H1 (cell line): ENCODE measurements around the gene PFN3. TPM values are rescaled to one million over a fixed set of nuclear protein-coding genes. Genes with fewer than 3 reads are reported as not detected.

Source experiments
- BACH1 ChIP-seq: IDR thresholded peaks from 2 replicates; pipeline ENCODE4 v1.6.1; 2012; ENCODE audit warnings: low read length, improper control_type of control experiment
- BRCA1 ChIP-seq: IDR thresholded peaks from 2 replicates; pipeline ENCODE4 v1.6.1; 2012; ENCODE audit warnings: low read depth, low read length, improper control_type of control experiment
- CEBPB ChIP-seq: IDR thresholded peaks from 2 replicates; pipeline ENCODE4 v1.6.1; 2012; ENCODE audit warnings: low read depth, low read length
- CHD1 ChIP-seq: IDR thresholded peaks from 2 replicates; pipeline ENCODE4 v1.6.1; 2012; ENCODE audit warnings: low read depth, low read length, improper control_type of control experiment
- CREB1 ChIP-seq: IDR thresholded peaks from 2 replicates; pipeline ENCODE4 v1.6.1; 2012; ENCODE audit warnings: inconsistent platforms
- CTBP2 ChIP-seq: IDR thresholded peaks from 2 replicates; pipeline ENCODE4 v1.7.0; 2011; ENCODE audit warnings: borderline replicate concordance, mild to moderate bottlenecking, moderate library complexity, mixed read lengths, low read length; ENCODE audit not compliant: insufficient read depth, insufficient read length
- FOSL1 ChIP-seq: IDR thresholded peaks from 2 replicates; pipeline ENCODE4 v1.6.1; 2011; ENCODE audit warnings: mild to moderate bottlenecking, low read depth, low read length, moderate library complexity; ENCODE audit not compliant: insufficient read depth
- JUND ChIP-seq: IDR thresholded peaks from 2 replicates; pipeline ENCODE4 v1.6.1; 2011; ENCODE audit warnings: mild to moderate bottlenecking, improper control_type of control experiment, low read length
- KDM1A ChIP-seq: fragments of 200-600, 300-600 bp; sonication (generic); IDR thresholded peaks from 2 replicates; pipeline ENCODE4 v1.7.1; 2016; ENCODE audit warnings: mild to moderate bottlenecking, low read length, borderline replicate concordance
- MAX ChIP-seq: IDR thresholded peaks from 2 replicates; pipeline ENCODE4 v1.6.1; 2012; ENCODE audit warnings: inconsistent platforms
- NRF1 ChIP-seq: IDR thresholded peaks from 2 replicates; pipeline ENCODE4 v1.6.1; 2011; ENCODE audit warnings: mild to moderate bottlenecking, low read depth, low read length, improper control_type of control experiment
- PHF8 ChIP-seq: fragments of 200-600 bp; sonication (generic); conservative IDR thresholded peaks from 2 replicates; pipeline ENCODE4 v1.7.1; 2012; ENCODE audit warnings: low read depth, mild to moderate bottlenecking, inconsistent platforms, low read length, moderate library complexity
- POLR2A ChIP-seq, 2 experiments: IDR thresholded peaks; 1 replicate in 1 of 2; 2 replicates in 1 of 2; pipeline ENCODE4 v1.6.1; 2011; ENCODE audit warnings: low read depth in 2 of 2, low read length in 2 of 2, mild to moderate bottlenecking in 2 of 2; ENCODE audit errors: control extremely low read depth in 1 of 2
- POU5F1 ChIP-seq: IDR thresholded peaks from 2 replicates; pipeline ENCODE4 v1.6.1; 2011; ENCODE audit warnings: low read depth, mild to moderate bottlenecking, low read length, moderate library complexity
- RAD21 ChIP-seq, 2 experiments: IDR thresholded peaks in 1 of 2; conservative IDR thresholded peaks in 1 of 2; 2 replicates each; pipeline ENCODE4 v1.6.1; 2011; ENCODE audit warnings: low read depth in 2 of 2, low read length in 2 of 2, improper control_type of control experiment in 1 of 2, inconsistent platforms in 1 of 2, mild to moderate bottlenecking in 1 of 2, moderate library complexity in 1 of 2
- RNF2 ChIP-seq: fragments of 200-900, 300-1000 bp; sonication (generic); IDR thresholded peaks from 2 replicates; pipeline ENCODE4 v1.7.1; 2016; ENCODE audit warnings: borderline replicate concordance, low read depth, mild to moderate bottlenecking, antibody characterized with exemption, low read length; ENCODE audit not compliant: poor library complexity, severe bottlenecking; ENCODE audit errors: missing control alignments
- RXRA ChIP-seq: IDR thresholded peaks from 2 replicates; pipeline ENCODE4 v1.6.1; 2011; ENCODE audit warnings: low read depth, mild to moderate bottlenecking, low read length, moderate library complexity; ENCODE audit not compliant: insufficient read depth
- SIX5 ChIP-seq: IDR thresholded peaks from 2 replicates; pipeline ENCODE4 v1.6.1; 2011; ENCODE audit warnings: mild to moderate bottlenecking, low read depth, low read length
- SP2 ChIP-seq: IDR thresholded peaks from 2 replicates; pipeline ENCODE4 v1.6.1; 2012; ENCODE audit warnings: mild to moderate bottlenecking, low read length, inconsistent platforms
- SP4 ChIP-seq: IDR thresholded peaks from 2 replicates; pipeline ENCODE4 v1.6.1; 2012; ENCODE audit warnings: low read length, inconsistent platforms
- SRF ChIP-seq: IDR thresholded peaks from 2 replicates; pipeline ENCODE4 v1.6.1; 2011; ENCODE audit warnings: mild to moderate bottlenecking, low read depth, low read length, moderate library complexity
- SUZ12 ChIP-seq: fragments of 200-600 bp; sonication (generic); IDR thresholded peaks from 2 replicates; pipeline ENCODE4 v1.6.1; 2012; ENCODE audit warnings: mild to moderate bottlenecking, inconsistent platforms, low read length, moderate library complexity, mixed read lengths
- TAF7 ChIP-seq: optimal IDR thresholded peaks from 2 replicates; pipeline ENCODE3; 2011; ENCODE audit warnings: low read depth, mild to moderate bottlenecking, inconsistent platforms, low read length, moderate library complexity, borderline replicate concordance
- TCF12 ChIP-seq: IDR thresholded peaks from 2 replicates; pipeline ENCODE4 v1.6.1; 2011; ENCODE audit warnings: low read depth, mild to moderate bottlenecking, low read length
- USF2 ChIP-seq: IDR thresholded peaks from 2 replicates; pipeline ENCODE4 v1.6.1; 2011; ENCODE audit warnings: low read length, improper control_type of control experiment
- polyA plus RNA-seq, 7 experiments: library from polyadenylated mRNA; depleted of rRNA in 3 of 7; stranded (reverse) in 5 of 7; unstranded in 2 of 7; fragments of >200 nt in 5 of 7; fragments of 200-250 nt in 2 of 7; gene quantifications; 1 replicate in 5 of 7; 2 replicates in 1 of 7; 4 replicates in 1 of 7; pipeline versions ENCODE4 v1.2.1 to v1.2.3, GENCODE V29; 2011 to 2013; ENCODE audit warnings: missing spikeins in 2 of 7, mixed read lengths in 2 of 7
- total RNA-seq: library from RNA; stranded (reverse); fragmentation: NEBNext Ultra II Directional; extraction: Animal tissue kit (Norgen Biotek cat#: 25700); gene quantifications from 2 replicates; pipeline ENCODE4 v1.2.1, GENCODE V29; 2021

PFN3 gene
- total and polyA plus RNA-seq, 2 of the 8 experiments (the other 6 are each of a cell fraction or from before 2014, with no cell fraction given): not detected

- TF ChIP-seq RAD21 (IDR thresholded peaks at IDR 0.05 in 1 of 2, conservative IDR thresholded peaks at IDR 0.05 in 1 of 2; ENCODE audit: low read depth in 2 of 2, low read length in 2 of 2): peak; percentile 66 to 75
- TF ChIP-seq TAF7: no peak
- no peak for TF ChIP-seq NRF1
- TF ChIP-seq CHD1: no peak
- TF ChIP-seq FOSL1: no peak
- TF ChIP-seq CEBPB: no peak
- no peak for TF ChIP-seq SRF
- TF ChIP-seq BRCA1: no peak
- TF ChIP-seq USF2: no peak
- TF ChIP-seq CREB1: peak; percentile 38; the same call in 1 of the 2 replicates
- no peak for TF ChIP-seq TCF12
- TF ChIP-seq JUND: no peak
- TF ChIP-seq RXRA: 0 out of 2 replicates have a peak, but pooled peaks have one; percentile 24
- no peak for TF ChIP-seq PHF8
- TF ChIP-seq SP2: no peak
- peak; percentile 87 for TF ChIP-seq SP4
- TF ChIP-seq POLR2A (IDR thresholded peaks at IDR 0.05; ENCODE audit: control extremely low read depth in 1 of 2, low read depth in 2 of 2, low read length in 2 of 2): 0 out of 3 replicates have a peak, but pooled peaks of 1 of the 2 experiments have one; percentile 16
- peak; percentile 27; the same call in 1 of the 2 replicates for TF ChIP-seq BACH1
- peak; percentile 95 for TF ChIP-seq MAX
- no peak for TF ChIP-seq POU5F1
- TF ChIP-seq CTBP2: no peak
- TF ChIP-seq SIX5: no peak
- no peak for TF ChIP-seq RNF2
- TF ChIP-seq SUZ12: no peak
- TF ChIP-seq KDM1A: no peak
Measured at GRCh38 chr5:177370488-177371119, 29.9 kb downstream of the PFN3 start (continued).
